K562 (cell line): ENCODE results near the gene PDCD7. TPM values are rescaled to one million over a fixed set of nuclear protein-coding genes. Genes with fewer than 3 reads are reported as not detected.

Experiments
- CHD4 ChIP-seq: fragments of 200-600 bp; sonication (generic); IDR thresholded peaks from 3 replicates; pipeline ENCODE4 v1.6.1; 2012; ENCODE audit warnings: low read depth, mild to moderate bottlenecking, mixed read lengths, low read length, inconsistent platforms; ENCODE audit not compliant: insufficient read depth, insufficient replicate concordance, poor library complexity, severe bottlenecking
- CREB3L1 ChIP-seq: fragments of 450-650 bp; IDR thresholded peaks from 2 replicates; pipeline ENCODE4 v1.6.1; 2014; ENCODE audit warnings: low read depth, mild to moderate bottlenecking, moderate library complexity, borderline replicate concordance
- DLX4 ChIP-seq: fragments of 250-450 bp; sonication (Bioruptor Pico); IDR thresholded peaks from 2 replicates; pipeline ENCODE4 v1.6.1; 2021; ENCODE audit warnings: mild to moderate bottlenecking
- EP400 ChIP-seq: fragments of 450-650 bp; IDR thresholded peaks from 2 replicates; pipeline ENCODE4 v1.6.1; 2017; ENCODE audit warnings: antibody characterized with exemption, mild to moderate bottlenecking, moderate library complexity
- FOXK1 ChIP-seq: sonication (generic); formaldehyde crosslinking; IDR thresholded peaks from 2 replicates; pipeline ENCODE4 v1.8.0; 2022; ENCODE audit warnings: missing genetic modification reagents, mild to moderate bottlenecking, borderline replicate concordance
- GABPB1 ChIP-seq: sonication (generic); formaldehyde crosslinking; IDR thresholded peaks from 2 replicates; pipeline ENCODE4 v1.8.0; 2022; ENCODE audit warnings: mild to moderate bottlenecking, missing genetic modification reagents
- HIVEP1 ChIP-seq: fragments of 250-450 bp; sonication (Bioruptor Pico); IDR thresholded peaks from 2 replicates; pipeline ENCODE4 v1.4.0; 2020; ENCODE audit warnings: mild to moderate bottlenecking
- HLTF ChIP-seq: fragments of 450-650 bp; IDR thresholded peaks from 2 replicates; pipeline ENCODE4 v1.6.1; 2016
- KDM1A ChIP-seq, 2 experiments: fragments of 450-650 bp; IDR thresholded peaks; 2 replicates each; pipeline ENCODE4 v1.6.1; 2016; ENCODE audit warnings: mild to moderate bottlenecking in 2 of 2
- MAX ChIP-seq: sonication (generic); formaldehyde crosslinking; IDR thresholded peaks from 2 replicates; pipeline ENCODE4 v1.9.0; 2022; ENCODE audit warnings: mild to moderate bottlenecking, missing genetic modification reagents
- MCM3 ChIP-seq: fragments of 450-650 bp; IDR thresholded peaks from 2 replicates; pipeline ENCODE4 v1.6.1; 2016
- MXI1 ChIP-seq: IDR thresholded peaks from 2 replicates; pipeline ENCODE4 v1.6.1; 2011; ENCODE audit warnings: low read depth, mild to moderate bottlenecking, improper control_type of control experiment, low read length
- NELFE ChIP-seq: IDR thresholded peaks from 2 replicates; pipeline ENCODE4 v1.6.1; 2011; ENCODE audit warnings: mild to moderate bottlenecking; ENCODE audit not compliant: insufficient read depth, insufficient read length
- POLR2AphosphoS5 ChIP-seq: IDR thresholded peaks from 2 replicates; pipeline ENCODE4 v1.6.1; 2011; ENCODE audit warnings: mild to moderate bottlenecking, low read depth, low read length, moderate library complexity; ENCODE audit not compliant: control insufficient read depth, insufficient read depth
- PTRF ChIP-seq: fragments of 450-650 bp; IDR thresholded peaks from 2 replicates; pipeline ENCODE4 v1.6.1; 2016; ENCODE audit warnings: mild to moderate bottlenecking, missing genetic modification characterization, missing compliant biosample characterization
- SAP30 ChIP-seq: fragments of 200-600 bp; sonication (generic); IDR thresholded peaks from 2 replicates; pipeline ENCODE4 v1.6.1; 2012; ENCODE audit warnings: borderline replicate concordance, low read depth, mild to moderate bottlenecking, moderate library complexity, low read length, control low read depth, inconsistent platforms; ENCODE audit not compliant: insufficient read depth, poor library complexity, severe bottlenecking
- SMAD4 ChIP-seq: fragments of 250-450 bp; sonication (Bioruptor Pico); conservative IDR thresholded peaks from 2 replicates; pipeline ENCODE4 v1.8.0; 2021; ENCODE audit warnings: inconsistent platforms, mild to moderate bottlenecking, moderate library complexity
- TAF15 ChIP-seq: fragments of 200-400 bp; formaldehyde crosslinking; IDR thresholded peaks from 2 replicates; pipeline ENCODE4 v1.6.1; 2017; ENCODE audit warnings: mild to moderate bottlenecking, low read depth, low read length, moderate library complexity
- TBP ChIP-seq: optimal IDR thresholded peaks from 2 replicates; pipeline ENCODE3; 2011; ENCODE audit warnings: low read depth, low read length, improper control_type of control experiment
- TEAD4 ChIP-seq, 2 experiments: sonication (generic) in 1 of 2; formaldehyde crosslinking in 1 of 2; IDR thresholded peaks; 2 replicates each; pipeline versions ENCODE4 v1.6.1 to v1.8.0; 2012 to 2022; ENCODE audit warnings: borderline replicate concordance in 1 of 2, inconsistent platforms in 1 of 2, low read length in 1 of 2, mild to moderate bottlenecking in 1 of 2, missing genetic modification reagents in 1 of 2
- TRIM24 ChIP-seq, 2 experiments: fragments of 450-650 bp; IDR thresholded peaks; 2 replicates each; pipeline ENCODE4 v1.6.1; 2016
- ZC3H11A ChIP-seq: IDR thresholded peaks from 2 replicates; pipeline ENCODE4 v1.6.1; 2012; ENCODE audit warnings: low read depth, low read length, improper control_type of control experiment
- ZSCAN29 ChIP-seq: fragments of 450-650 bp; IDR thresholded peaks from 2 replicates; pipeline ENCODE4 v1.6.1; 2017
- polyA plus RNA-seq, 8 experiments: library from polyadenylated mRNA; depleted of rRNA in 4 of 8; stranded (reverse) in 5 of 8; unstranded in 3 of 8; fragments of >200 nt; fragmentation: Nextera tagmentation in 2 of 8; fragmentation: Illumina TruSeq in 1 of 8; extraction: Ambion mirVana in 2 of 8; extraction: Trizol in 1 of 8; gene quantifications; 2 replicates each; pipeline versions ENCODE4 v1.2.1 to v1.2.3, GENCODE V29; 2011 to 2014; ENCODE audit warnings: inconsistent platforms in 1 of 8, missing spikeins in 1 of 8
- total RNA-seq, 7 experiments: library from RNA; depleted of rRNA in 6 of 7; stranded (reverse); fragments of >200 nt in 6 of 7; fragmentation: Illumina TruSeq in 2 of 7; extraction: Trizol in 2 of 7; gene quantifications; 2 replicates each; pipeline versions ENCODE4 v1.2.1 to v1.2.3, GENCODE V29; 2011 to 2021; ENCODE audit warnings: low replicate concordance in 1 of 7
- TF ChIP-seq, protein P1 (sequence below): fragments of 450-650 bp; formaldehyde crosslinking; IDR thresholded peaks from 2 replicates; pipeline ENCODE4 v1.4.0; 2020; ENCODE audit warnings: mild to moderate bottlenecking, mixed read lengths
- TF ChIP-seq, protein P2 (sequence below): sonication (generic); formaldehyde crosslinking; IDR thresholded peaks from 2 replicates; pipeline ENCODE4 v1.8.0; 2022; ENCODE audit warnings: mild to moderate bottlenecking, missing genetic modification reagents

PDCD7 gene
- total and polyA plus RNA-seq, 9 of the 15 experiments (the other 6 are each of a cell fraction or from before 2014, with no cell fraction given), result 11.8 to 30.2 (median 18.8) TPM

GRCh38 chr15:65133548-65134200, at the start of gene PDCD7 (continued):
- peak; percentile 92 for TF ChIP-seq TBP
- TF ChIP-seq TEAD4 (IDR thresholded peaks at IDR 0.05; ENCODE audit: low read length), result peak; percentile 35; the same call in 1 of the 2 replicates
- TF ChIP-seq TEAD4 (CRISPR knock-in tag; IDR thresholded peaks at IDR 0.05; ENCODE audit: borderline replicate concordance), result no peak
- TF ChIP-seq, protein P1, sequence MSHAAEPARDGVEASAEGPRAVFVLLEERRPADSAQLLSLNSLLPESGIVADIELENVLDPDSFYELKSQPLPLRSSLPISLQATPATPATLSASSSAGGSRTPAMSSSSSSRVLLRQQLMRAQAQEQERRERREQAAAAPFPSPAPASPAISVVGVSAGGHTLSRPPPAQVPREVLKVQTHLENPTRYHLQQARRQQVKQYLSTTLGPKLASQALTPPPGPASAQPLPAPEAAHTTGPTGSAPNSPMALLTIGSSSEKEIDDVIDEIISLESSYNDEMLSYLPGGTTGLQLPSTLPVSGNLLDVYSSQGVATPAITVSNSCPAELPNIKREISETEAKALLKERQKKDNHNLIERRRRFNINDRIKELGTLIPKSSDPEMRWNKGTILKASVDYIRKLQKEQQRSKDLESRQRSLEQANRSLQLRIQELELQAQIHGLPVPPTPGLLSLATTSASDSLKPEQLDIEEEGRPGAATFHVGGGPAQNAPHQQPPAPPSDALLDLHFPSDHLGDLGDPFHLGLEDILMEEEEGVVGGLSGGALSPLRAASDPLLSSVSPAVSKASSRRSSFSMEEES (CRISPR knock-in tag), result no peak
- no peak for TF ChIP-seq DLX4 (CRISPR knock-in tag)
- TF ChIP-seq FOXK1 (CRISPR knock-in tag), result no peak
- TF ChIP-seq CHD4, result no peak
- TF ChIP-seq CREB3L1, result peak; percentile 54; the same call in 1 of the 2 replicates
- no peak for TF ChIP-seq SMAD4 (CRISPR knock-in tag)
- no peak for TF ChIP-seq KDM1A (IDR thresholded peaks at IDR 0.05)
- TF ChIP-seq MCM3, result no peak
- TF ChIP-seq, protein P2, sequence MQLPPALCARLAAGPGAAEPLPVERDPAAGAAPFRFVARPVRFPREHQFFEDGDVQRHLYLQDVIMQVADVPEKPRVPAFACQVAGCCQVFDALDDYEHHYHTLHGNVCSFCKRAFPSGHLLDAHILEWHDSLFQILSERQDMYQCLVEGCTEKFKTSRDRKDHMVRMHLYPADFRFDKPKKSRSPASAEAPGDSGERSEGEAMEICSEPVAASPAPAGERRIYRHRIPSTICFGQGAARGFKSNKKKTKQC, result no peak
- TF ChIP-seq POLR2AphosphoS5, result peak; percentile 88
- peak; percentile 59; the same call in 1 of the 2 replicates for TF ChIP-seq MXI1
- no peak for TF ChIP-seq PTRF
- 0 out of 4 replicates have a peak, but pooled peaks of 1 of the 2 experiments have one; percentile 23 for TF ChIP-seq TRIM24 (IDR thresholded peaks at IDR 0.05)
- no peak for TF ChIP-seq TAF15
- TF ChIP-seq EP400, result peak; percentile 63
- TF ChIP-seq NELFE, result no peak
- 0 out of 2 replicates have a peak, but pooled peaks have one; percentile 14 for TF ChIP-seq MAX (CRISPR knock-in tag)
- TF ChIP-seq HLTF, result no peak
- peak; percentile 97 for TF ChIP-seq GABPB1 (CRISPR knock-in tag)
- TF ChIP-seq HIVEP1 (CRISPR knock-in tag), result no peak
- TF ChIP-seq SAP30, result peak; percentile 77
- no peak for TF ChIP-seq ZC3H11A
- TF ChIP-seq ZSCAN29, result peak; percentile 60; the same call in 1 of the 2 replicates
